ENCODE data around the gene BCKDHB.

Gene BCKDHB

DNA sequence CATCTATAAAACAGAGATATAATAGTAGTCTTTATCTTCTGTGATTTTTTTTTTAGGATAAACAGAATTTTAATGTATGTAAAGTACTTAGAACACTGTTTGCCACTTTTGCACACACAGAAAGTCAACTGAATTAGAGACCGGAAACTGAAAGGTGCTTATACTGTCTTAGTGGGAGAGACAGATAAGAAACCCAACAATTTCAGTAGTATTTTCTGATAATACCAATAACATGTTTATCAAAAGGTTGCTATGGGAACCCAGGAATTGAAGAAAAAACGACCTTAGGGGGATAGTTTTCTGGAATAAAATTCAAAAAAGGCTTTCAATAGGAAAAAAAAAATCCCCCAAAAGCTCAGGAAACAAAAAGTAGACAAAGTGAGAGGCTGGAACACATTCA is 138.6 kb downstream of the BCKDHB start:
- no peak for TF ChIP-seq CTBP1 (IDR thresholded peaks at IDR 0.05; ENCODE audit: borderline replicate concordance)
- TF ChIP-seq FOXM1 (IDR thresholded peaks at IDR 0.05; ENCODE audit: borderline replicate concordance): no peak
- TF ChIP-seq L3MBTL2 (conservative IDR thresholded peaks at IDR 0.05): no peak
- TF ChIP-seq NFRKB (IDR thresholded peaks at IDR 0.05): no peak
- TF ChIP-seq SP1 (IDR thresholded peaks at IDR 0.05): no peak
- TF ChIP-seq ZNF384 (IDR thresholded peaks at IDR 0.05): no peak
- TF ChIP-seq, protein P1, sequence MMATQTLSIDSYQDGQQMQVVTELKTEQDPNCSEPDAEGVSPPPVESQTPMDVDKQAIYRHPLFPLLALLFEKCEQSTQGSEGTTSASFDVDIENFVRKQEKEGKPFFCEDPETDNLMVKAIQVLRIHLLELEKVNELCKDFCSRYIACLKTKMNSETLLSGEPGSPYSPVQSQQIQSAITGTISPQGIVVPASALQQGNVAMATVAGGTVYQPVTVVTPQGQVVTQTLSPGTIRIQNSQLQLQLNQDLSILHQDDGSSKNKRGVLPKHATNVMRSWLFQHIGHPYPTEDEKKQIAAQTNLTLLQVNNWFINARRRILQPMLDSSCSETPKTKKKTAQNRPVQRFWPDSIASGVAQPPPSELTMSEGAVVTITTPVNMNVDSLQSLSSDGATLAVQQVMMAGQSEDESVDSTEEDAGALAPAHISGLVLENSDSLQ (IDR thresholded peaks at IDR 0.05): no peak
- TF ChIP-seq FOXK2 (IDR thresholded peaks at IDR 0.05): no peak
- ChIA-PET POLR2A (no interaction called here), CTCF (no interaction called here)
- DNase-seq (ENCODE audit: extremely low spot score): no peak

DNA sequence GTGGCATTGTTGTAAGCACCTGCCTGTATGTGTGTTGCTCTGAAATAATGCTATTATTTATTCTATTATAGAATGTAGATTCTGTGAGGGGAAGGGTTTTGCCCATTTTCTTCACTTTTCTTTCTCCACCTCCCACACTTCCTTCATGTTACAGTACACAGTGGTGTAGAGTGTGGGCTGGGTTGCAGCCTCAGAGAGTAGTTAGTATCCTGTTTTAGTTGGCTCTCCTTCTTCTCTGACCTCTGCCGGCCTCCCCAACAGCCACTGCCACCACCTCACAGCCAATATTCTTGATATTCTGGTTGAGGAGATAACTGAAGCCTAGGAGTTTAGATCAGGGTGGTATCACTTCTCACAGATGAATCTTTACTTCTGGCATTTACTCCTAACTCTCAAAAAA is 143.4 kb downstream of the BCKDHB start:
- POLR2A ChIA-PET: no interaction called here
- TF ChIP-seq ZNF384 (IDR thresholded peaks at IDR 0.05): no peak
- TF ChIP-seq CTBP1 (IDR thresholded peaks at IDR 0.05; ENCODE audit: borderline replicate concordance): no peak
- no peak for TF ChIP-seq FOXK2 (IDR thresholded peaks at IDR 0.05)
- no peak for TF ChIP-seq L3MBTL2 (conservative IDR thresholded peaks at IDR 0.05)
- no peak for TF ChIP-seq HDGF (IDR thresholded peaks at IDR 0.05; ENCODE audit: borderline replicate concordance)
- TF ChIP-seq, protein P1 (IDR thresholded peaks at IDR 0.05): no peak
- TF ChIP-seq FOXA1 (IDR thresholded peaks at IDR 0.05): no peak
- no peak for TF ChIP-seq SUZ12 (IDR thresholded peaks at IDR 0.05)
- no peak for TF ChIP-seq NFRKB (IDR thresholded peaks at IDR 0.05)
- no peak for TF ChIP-seq ARNT (IDR thresholded peaks at IDR 0.05)
- no peak for DNase-seq (ENCODE audit: extremely low spot score)
- CTCF ChIA-PET: no interaction called here

DNA sequence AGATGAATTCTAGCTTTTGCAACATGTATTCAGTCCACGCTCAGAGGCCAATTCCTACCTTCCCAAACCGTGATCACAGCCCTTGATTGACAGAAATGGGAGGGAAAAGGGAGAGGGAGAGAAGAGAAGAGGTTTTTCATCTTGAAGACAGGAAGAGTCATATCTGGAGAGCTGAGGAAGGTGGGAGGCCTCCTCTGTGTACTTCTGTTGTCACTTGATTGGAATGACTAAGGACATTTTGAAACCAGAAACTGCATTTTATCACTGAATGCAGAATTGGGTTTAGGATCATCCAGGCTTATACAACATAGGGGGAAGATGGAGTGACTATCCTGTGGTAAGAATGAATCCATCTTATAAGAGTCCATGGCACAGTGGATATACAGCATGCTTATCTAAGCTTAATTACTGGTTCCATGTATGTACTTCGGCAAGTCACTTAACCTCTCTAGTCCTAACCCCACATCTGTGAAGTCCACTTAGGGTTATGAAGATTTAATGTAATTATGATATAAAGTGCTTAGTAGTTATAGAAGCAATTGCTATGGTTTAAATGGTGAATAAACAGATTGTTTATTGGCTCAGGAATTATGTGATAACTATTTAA is 144.0 kb downstream of the BCKDHB start:
- TF ChIP-seq L3MBTL2 (conservative IDR thresholded peaks at IDR 0.05): no peak
- TF ChIP-seq FOXA1 (IDR thresholded peaks at IDR 0.05): no peak
- no peak for TF ChIP-seq HDGF (IDR thresholded peaks at IDR 0.05; ENCODE audit: borderline replicate concordance)
- TF ChIP-seq ARNT (IDR thresholded peaks at IDR 0.05): no peak
- TF ChIP-seq, protein P1 (IDR thresholded peaks at IDR 0.05): no peak
- TF ChIP-seq FOXM1 (IDR thresholded peaks at IDR 0.05; ENCODE audit: borderline replicate concordance): no peak
- TF ChIP-seq SP1 (IDR thresholded peaks at IDR 0.05): no peak
- no peak for TF ChIP-seq BHLHE40 (IDR thresholded peaks at IDR 0.05; ENCODE audit: borderline replicate concordance)
- TF ChIP-seq ZNF384 (IDR thresholded peaks at IDR 0.05): no peak
- TF ChIP-seq TARDBP (IDR thresholded peaks at IDR 0.05): no peak
- TF ChIP-seq LEF1 (IDR thresholded peaks at IDR 0.05; ENCODE audit: borderline replicate concordance): no peak
- TF ChIP-seq FOXK2 (IDR thresholded peaks at IDR 0.05): no peak
- TF ChIP-seq NFRKB (IDR thresholded peaks at IDR 0.05): no peak
- POLR2A ChIA-PET: no interaction called here
- CTCF ChIA-PET: no interaction called here
- no peak for DNase-seq (ENCODE audit: extremely low spot score)

DNA sequence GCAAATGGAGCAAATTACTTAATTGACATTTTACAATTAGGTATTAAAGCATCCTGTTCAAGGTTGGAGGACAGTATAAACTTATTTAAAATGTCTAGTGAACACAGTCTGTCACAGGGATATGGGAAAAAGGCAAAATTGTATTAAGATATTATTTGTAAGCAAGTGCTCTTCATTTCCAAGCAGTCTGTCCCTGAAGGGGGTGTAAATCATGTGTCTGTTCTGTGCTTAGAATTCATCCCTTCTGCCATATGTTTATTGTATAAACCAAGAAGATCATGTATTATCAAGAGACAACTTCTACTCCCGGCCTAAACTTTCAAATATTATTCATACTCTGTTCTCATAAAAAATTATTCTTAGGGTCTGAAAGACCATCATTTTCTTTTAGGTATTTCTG is 144.8 kb downstream of the BCKDHB start:
- POLR2A ChIA-PET: no interaction called here
- CTCF ChIA-PET: no interaction called here
- no peak for DNase-seq (ENCODE audit: extremely low spot score)
- TF ChIP-seq BHLHE40 (IDR thresholded peaks at IDR 0.05; ENCODE audit: borderline replicate concordance): no peak
- TF ChIP-seq L3MBTL2 (conservative IDR thresholded peaks at IDR 0.05): no peak
- no peak for TF ChIP-seq FOXA1 (IDR thresholded peaks at IDR 0.05)
- TF ChIP-seq SUZ12 (IDR thresholded peaks at IDR 0.05): no peak
- TF ChIP-seq TARDBP (IDR thresholded peaks at IDR 0.05): no peak
- TF ChIP-seq SP1 (IDR thresholded peaks at IDR 0.05): no peak
- no peak for TF ChIP-seq FOXK2 (IDR thresholded peaks at IDR 0.05)
- TF ChIP-seq CTBP1 (IDR thresholded peaks at IDR 0.05; ENCODE audit: borderline replicate concordance): no peak
- no peak for TF ChIP-seq FOXM1 (IDR thresholded peaks at IDR 0.05; ENCODE audit: borderline replicate concordance)
- TF ChIP-seq ELF4 (IDR thresholded peaks at IDR 0.05): no peak

DNA sequence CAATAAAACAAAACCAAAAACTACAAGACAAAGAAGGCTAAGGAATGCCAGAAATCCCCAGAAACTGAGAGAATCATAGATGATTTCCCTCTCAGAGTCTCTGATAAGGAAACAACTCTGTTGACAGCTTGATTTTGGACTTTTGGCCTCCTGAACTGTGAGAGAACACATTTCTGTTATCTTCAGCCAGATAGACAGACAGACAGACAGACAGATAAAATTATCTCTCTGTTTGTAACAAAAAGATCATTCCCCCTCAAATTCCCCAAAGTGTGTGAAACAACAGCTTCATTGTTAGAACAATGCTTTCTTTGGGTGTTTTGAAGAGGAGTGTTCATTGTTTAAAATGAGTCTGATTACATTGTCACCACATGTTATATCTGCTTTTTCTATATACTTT is 148.2 kb downstream of the BCKDHB start:
- ChIA-PET CTCF (no interaction called here), POLR2A (no interaction called here)
- DNase-seq (ENCODE audit: extremely low spot score): no peak
- TF ChIP-seq TARDBP (IDR thresholded peaks at IDR 0.05): no peak

DNA sequence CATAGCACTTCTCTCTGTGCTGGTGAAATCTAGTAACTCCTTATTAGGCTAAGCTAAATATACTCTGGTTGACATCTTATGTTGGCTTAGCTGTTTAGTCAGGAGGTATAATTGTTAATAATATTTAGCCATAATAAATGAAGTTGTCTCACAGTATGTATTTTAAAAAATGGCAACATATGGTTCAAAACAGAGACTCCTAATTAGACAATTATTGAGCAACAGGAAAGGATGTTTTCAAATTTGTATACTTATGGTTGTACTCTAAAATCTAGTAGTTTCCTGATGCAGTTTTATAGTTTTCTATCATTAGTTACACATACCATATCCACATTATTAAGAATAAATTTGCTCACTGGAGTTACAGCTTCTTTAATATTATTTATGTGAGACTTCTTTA is 150.2 kb downstream of the BCKDHB start:
- POLR2A ChIA-PET: no interaction called here
- no peak for TF ChIP-seq CTBP1 (IDR thresholded peaks at IDR 0.05; ENCODE audit: borderline replicate concordance)
- TF ChIP-seq, protein P1 (IDR thresholded peaks at IDR 0.05): no peak
- TF ChIP-seq FOXM1 (IDR thresholded peaks at IDR 0.05; ENCODE audit: borderline replicate concordance): no peak
- TF ChIP-seq FOXK2 (IDR thresholded peaks at IDR 0.05): no peak
- no peak for TF ChIP-seq BHLHE40 (IDR thresholded peaks at IDR 0.05; ENCODE audit: borderline replicate concordance)
- no peak for TF ChIP-seq NFRKB (IDR thresholded peaks at IDR 0.05)
- TF ChIP-seq ELF4 (IDR thresholded peaks at IDR 0.05): no peak
- no peak for TF ChIP-seq TARDBP (IDR thresholded peaks at IDR 0.05)
- no peak for TF ChIP-seq ZNF384 (IDR thresholded peaks at IDR 0.05)
- no peak for TF ChIP-seq FOXA1 (IDR thresholded peaks at IDR 0.05)
- TF ChIP-seq SP1 (IDR thresholded peaks at IDR 0.05): no peak
- TF ChIP-seq SUZ12 (IDR thresholded peaks at IDR 0.05): no peak
- TF ChIP-seq ARNT (IDR thresholded peaks at IDR 0.05): no peak
- no peak for TF ChIP-seq L3MBTL2 (conservative IDR thresholded peaks at IDR 0.05)
- no peak for TF ChIP-seq HDGF (IDR thresholded peaks at IDR 0.05; ENCODE audit: borderline replicate concordance)
- CTCF ChIA-PET: no interaction called here
- no peak for DNase-seq (ENCODE audit: extremely low spot score)
